Frontal cortex (tissue), 4 donors: ENCODE results near the gene RAPH1. TPM values are rescaled to one million over a fixed set of nuclear protein-coding genes. Genes with fewer than 3 reads are reported as not detected.

Source experiments
- DNase-seq, 2 donors: peaks; one replicate each; pipeline ENCODE4 v3.0.0; 2012; ENCODE audit warnings: low spot score in 2 of 2
- FAIRE-seq: peaks from 2 replicates; lab custom pipeline; 2012; peaks lifted over from hg19 to GRCh38; lab: Jason Lieb, UNC
- total RNA-seq: library from RNA; depleted of rRNA; stranded (reverse); fragments of >200 nt; gene quantifications from one replicate; pipeline ENCODE4 v1.2.3, GENCODE V29; 2014
- donor health status: control.
- donor health status: control.
- donor health status: control.

The RAPH1 gene, protein sequence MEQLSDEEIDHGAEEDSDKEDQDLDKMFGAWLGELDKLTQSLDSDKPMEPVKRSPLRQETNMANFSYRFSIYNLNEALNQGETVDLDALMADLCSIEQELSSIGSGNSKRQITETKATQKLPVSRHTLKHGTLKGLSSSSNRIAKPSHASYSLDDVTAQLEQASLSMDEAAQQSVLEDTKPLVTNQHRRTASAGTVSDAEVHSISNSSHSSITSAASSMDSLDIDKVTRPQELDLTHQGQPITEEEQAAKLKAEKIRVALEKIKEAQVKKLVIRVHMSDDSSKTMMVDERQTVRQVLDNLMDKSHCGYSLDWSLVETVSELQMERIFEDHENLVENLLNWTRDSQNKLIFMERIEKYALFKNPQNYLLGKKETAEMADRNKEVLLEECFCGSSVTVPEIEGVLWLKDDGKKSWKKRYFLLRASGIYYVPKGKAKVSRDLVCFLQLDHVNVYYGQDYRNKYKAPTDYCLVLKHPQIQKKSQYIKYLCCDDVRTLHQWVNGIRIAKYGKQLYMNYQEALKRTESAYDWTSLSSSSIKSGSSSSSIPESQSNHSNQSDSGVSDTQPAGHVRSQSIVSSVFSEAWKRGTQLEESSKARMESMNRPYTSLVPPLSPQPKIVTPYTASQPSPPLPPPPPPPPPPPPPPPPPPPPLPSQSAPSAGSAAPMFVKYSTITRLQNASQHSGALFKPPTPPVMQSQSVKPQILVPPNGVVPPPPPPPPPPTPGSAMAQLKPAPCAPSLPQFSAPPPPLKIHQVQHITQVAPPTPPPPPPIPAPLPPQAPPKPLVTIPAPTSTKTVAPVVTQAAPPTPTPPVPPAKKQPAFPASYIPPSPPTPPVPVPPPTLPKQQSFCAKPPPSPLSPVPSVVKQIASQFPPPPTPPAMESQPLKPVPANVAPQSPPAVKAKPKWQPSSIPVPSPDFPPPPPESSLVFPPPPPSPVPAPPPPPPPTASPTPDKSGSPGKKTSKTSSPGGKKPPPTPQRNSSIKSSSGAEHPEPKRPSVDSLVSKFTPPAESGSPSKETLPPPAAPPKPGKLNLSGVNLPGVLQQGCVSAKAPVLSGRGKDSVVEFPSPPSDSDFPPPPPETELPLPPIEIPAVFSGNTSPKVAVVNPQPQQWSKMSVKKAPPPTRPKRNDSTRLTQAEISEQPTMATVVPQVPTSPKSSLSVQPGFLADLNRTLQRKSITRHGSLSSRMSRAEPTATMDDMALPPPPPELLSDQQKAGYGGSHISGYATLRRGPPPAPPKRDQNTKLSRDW
- 35.9 TPM for total RNA-seq

DNA sequence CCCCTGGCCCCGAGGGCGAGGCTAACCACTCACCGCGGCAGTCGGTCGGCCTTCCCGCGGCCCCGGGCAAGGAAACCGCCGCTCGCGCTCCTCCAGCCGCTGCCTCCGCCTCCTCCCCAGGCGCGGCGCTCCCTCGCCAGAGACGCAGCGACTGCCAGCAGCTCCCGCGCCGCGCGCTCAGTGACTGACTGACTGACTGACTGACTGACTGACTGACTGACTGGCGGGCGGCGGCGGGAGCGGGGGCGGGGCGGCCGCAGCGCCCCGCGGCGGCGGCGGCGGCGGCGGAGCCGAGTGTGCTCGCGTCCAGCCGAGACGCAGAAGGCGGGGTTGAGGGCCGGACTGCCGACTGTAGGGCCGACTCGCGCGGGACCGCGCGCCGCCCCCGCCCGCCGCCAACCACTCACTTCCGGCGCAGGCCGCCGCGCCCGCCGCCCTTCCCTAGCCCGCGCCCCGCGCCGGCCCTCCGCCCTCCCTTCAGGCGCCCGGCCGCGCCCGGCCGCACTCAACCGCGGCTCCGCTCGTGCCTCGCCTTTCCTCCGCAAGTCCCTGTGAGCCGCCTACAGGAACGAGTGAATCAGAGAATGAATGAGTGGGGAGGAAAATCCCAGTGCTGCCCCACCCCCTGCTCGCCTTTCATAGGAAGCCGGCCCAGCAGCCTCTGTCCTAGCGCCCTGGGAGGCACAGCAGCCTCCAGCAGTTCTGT, at the start of gene RAPH1:
Gene RAPH1, minus strand, starts transcription at position 224 of the 706 bp plus-strand sequence. CDS start 39,948 bp downstream, outside the sequence.
- FAIRE-seq (no peak), DNase-seq (peak; percentile 87 to 88)

DNA sequence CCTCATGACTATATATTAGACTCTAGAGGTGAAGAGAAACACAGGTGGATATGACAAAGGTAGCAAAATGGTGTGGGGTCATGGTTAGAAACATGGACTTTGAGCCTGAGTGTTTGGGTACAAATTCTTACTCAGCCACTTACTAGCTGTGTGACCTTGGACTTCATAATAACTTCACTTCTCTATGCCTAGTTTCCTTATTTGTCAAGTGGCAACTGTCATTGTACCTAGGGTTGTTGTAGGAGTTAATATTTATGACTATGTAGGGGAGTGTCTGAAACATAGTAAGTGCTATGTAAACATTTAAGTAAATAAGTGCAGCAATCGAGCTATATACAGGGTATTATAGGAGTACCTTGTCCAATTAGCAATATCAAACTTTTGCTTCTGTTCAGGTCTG, 49.7 kb upstream of the RAPH1 start:
- no peak for DNase-seq

DNA sequence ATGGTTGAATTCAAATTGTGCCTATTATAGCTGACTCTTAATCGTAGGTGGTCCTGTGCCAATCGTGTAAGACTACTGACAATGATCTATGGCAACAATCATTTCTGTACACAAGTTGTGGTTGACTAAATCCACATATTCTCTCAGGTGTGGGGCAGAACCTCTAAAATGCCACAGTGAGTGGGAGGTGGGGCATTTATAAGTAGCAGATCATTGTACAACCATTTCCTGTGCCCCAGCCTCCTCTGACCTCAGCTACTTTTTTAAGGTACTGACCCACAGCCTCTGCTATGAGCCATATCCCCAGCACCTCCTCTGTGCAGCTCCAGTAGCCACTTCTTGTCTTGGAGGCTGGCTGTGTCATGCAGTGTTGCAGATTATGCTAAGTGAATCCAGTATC, 48.6 kb upstream of the RAPH1 start:
- no peak for FAIRE-seq
- DNase-seq = no peak

More for the DNA sequence above, 49.7 kb upstream of the RAPH1 start:
- FAIRE-seq = no peak

DNA sequence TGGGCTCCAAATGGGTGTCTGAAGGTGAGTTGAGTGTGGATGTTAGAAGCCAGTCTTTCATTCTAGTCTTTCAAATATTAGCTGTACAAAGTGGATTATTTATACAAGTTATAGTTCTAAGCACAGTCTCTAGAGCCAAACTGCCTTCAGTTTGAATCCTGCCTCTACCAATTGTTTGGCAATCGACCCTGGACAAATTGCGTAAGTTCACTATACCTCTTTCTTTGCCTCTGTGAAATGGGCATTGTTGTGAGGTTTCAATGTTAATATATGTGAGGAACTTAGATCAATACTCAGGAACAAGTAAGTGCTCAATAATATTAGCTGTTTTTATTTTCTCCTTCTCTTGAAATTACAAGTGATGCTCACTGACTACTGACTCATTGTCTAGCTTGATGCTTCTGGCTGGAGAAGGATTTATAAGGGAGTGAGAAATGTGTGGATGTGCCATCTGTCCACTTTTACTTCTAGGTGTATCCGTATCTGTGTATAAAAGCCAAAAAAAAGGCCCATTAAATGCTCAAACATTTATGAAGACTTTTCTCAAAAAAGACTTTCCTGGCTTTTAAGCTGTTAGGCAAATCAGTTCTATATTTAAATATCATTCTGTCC, 48.1 kb upstream of the RAPH1 start:
- FAIRE-seq (no peak), DNase-seq (no peak)

DNA sequence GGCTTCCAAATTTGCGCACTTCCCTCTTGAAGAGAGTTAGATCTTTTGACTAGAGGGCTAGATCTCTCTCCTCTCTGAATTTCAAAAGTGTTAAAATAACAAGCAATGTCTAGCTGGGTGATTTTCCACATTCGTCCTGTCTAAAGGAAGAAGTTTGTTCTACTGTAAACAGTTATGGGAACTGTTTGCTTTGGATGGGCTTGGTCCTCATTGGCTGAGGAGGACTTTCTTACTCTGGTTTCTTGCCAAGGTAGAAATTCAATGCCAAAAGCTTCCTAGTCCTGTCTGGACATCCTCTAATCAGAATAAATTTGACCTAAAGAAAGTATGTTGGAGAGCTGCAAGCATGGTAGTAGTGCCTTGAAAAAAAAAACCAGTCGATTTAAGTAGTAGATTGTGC, 47.4 kb upstream of the RAPH1 start:
- DNase-seq = no peak
- FAIRE-seq = no peak

DNA sequence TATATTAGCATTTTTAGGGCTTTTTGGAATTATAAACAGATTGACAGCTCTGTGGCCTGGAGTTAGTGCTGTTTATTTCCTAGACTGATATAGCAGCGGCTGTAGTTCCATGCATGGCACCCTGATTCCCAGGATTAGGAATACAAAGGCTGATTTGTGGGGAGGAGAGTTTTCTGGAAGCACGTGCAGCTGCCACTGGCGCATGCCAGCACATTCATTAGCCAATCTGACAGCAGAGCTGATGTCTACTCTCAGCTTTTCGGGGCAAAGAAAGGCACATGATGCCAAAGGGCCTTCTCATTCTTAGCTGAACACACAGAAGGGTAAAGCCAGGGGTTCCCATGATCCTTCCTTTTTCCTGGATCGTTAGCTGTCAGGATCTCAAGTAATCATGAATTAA, 45.7 kb upstream of the RAPH1 start:
- FAIRE-seq (no peak), DNase-seq (peak in 1 of 2 donors; percentile 3)

DNA sequence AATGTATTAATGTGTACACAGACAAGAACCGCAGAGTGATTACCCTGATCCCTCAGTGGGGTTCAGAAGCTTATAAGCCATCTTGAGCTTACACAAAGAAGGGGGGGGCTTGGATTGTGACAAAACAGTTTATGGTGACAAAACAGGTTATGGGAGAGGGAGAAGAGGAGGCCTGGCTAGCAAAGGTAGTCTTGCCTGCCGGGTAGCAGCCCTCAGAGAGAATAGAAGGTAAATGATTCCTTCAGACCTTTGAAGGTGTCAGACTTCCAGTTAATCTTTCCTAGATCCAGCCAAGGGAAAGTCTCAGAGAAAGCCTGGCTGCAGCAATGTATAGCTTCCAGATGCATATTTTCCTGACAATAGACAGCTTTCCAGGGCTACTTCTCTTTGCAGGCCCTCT, 44.6 kb upstream of the RAPH1 start:
- DNase-seq = no peak
- no peak for FAIRE-seq

DNA sequence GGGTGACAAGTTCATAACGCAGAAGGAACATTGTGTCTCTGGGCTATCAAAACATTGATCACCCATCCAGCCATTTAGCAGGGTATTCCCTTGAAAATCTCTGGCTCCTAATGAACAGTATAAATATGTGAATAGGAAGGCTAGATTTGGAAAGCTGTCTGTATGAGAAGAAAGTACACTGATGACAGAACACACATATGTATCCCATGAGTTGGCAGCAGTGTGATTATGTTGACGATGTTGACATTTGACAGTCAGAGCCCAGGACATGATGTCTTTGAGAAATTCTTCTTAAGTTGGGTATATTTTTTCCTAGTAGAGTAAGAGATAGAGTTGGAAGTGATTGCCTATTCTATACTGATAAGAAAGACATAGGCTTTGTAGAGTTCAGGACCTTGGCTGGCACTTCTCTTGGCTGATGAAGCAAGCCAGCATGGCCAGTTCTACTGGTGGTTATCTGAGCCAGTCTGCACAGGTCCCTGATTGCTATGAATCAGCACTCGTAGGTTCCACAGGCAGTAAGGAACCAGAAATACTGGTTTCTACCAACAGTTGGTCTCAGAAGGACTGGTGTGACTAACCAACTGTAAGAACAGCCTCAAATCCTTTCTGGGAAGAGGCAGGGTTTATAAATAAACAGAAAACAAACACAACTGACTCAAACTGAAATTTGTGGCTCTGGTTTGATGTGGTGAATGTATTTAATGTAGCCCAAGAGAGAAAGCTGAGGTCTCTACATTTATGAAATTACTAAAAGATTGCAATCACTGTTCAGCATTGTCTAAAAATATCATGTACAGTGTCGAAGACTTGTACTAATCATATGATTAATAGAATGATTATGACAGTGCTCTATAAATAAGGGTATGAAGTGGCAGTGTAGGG, 43.9 kb upstream of the RAPH1 start:
- FAIRE-seq (no peak), DNase-seq (no peak)

DNA sequence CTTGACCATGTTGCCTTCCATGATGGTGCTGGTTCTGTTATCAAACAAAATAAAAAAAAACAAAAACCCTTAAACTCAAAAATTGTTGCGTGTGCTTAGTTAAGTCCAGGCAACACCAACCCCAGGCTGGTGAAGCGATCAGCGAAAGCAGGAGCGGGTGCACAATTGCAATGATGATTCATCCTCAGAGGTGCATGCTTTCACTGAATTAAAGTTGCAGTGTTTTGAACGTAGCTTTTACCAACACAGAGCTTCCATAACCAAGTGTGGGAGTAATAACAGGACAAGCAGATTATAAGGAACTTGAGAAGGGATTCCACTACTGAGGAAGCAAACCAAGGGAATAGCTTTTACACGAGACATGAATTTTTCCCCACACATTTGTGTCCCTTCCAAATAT, 39.7 kb upstream of the RAPH1 start:
- DNase-seq = no peak
- no peak for FAIRE-seq

DNA sequence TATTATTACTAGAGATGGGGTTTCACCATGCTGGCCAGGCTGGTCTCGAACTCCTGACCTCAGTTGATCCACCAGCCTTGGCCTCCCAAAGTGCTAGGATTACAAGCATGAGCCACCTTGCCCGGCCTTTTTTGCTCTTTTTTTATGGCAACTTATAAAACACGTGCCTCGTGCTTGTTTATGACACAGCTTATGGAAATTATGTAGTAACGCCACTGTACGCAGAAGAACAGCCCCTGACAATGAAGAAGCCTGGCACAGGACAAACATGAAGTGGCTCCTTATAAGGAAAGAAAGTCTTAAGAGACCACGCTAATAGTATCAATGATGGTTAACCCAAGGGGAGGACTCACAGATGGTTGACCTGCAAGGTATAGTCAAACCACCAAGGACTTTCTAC, 37.2 kb upstream of the RAPH1 start:
- no peak for DNase-seq
- no peak for FAIRE-seq

DNA sequence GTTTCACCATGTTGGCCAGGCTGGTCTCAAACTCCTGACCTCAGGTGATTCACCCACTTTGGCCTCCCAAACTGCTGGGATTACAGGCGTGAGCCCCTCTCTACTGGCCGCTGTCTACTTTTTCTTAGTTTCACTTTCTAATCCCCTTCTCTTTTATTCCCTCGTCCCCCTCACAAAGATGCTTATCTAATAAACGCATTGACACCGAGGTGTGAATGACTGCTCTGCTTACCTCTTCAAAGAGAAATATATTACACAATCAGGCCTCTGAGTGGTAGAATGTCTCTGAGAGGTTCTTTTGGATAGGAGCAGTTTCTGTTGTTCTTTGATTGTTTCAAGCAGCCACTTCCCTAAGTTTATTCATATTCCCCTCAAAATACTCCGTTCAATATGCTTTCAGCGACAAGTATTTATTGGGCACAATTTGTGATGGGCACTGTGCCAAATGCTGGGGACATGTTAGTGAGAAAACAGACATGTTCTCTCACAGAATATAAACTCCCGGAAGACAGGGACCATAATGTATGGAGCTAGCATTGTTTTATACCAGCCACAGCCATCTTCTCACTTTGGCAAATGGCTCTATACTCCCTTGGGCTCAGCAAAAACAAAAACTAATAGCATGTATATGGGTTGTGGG, 34.7 kb upstream of the RAPH1 start:
- FAIRE-seq = no peak
- no peak for DNase-seq

DNA sequence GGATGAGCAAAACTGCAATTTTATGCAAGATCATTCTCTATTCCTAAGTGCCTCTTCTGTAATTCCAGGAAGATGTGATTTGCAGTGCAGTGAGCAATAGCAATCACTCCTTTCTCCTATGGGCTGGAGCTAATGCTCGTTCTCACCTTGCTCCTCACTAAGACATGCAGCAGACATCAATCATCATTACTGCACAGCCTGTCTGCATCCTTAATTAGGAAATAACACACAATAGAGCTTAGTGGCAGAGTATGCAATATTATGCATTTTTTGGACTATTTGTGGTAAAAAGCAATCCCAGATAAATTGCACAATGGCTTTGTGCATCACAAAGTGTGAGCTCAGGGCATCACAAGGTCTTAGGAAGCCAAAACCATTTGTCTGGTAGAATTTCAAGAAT, 32.6 kb upstream of the RAPH1 start:
- FAIRE-seq = no peak
- DNase-seq = no peak

DNA sequence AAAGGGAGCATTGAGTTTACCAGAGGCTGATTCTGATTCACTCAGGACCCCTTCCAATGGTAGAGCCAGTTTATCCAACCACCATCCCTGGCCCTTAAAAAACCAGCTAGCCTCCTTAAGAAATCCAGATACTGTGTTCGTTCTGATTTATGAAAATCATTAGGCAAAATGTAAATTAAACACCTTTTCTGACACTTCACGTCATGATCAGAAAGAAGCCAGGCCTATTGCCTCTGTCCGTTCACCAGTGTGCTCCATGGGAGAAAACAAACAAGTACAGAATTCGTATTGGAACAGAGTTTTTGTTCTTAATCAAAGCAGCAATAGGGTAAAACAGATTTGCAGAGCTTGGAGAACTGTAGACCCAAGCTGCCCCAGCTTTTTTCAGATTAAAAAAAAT, 31.1 kb upstream of the RAPH1 start:
- DNase-seq (no peak), FAIRE-seq (no peak)

DNA sequence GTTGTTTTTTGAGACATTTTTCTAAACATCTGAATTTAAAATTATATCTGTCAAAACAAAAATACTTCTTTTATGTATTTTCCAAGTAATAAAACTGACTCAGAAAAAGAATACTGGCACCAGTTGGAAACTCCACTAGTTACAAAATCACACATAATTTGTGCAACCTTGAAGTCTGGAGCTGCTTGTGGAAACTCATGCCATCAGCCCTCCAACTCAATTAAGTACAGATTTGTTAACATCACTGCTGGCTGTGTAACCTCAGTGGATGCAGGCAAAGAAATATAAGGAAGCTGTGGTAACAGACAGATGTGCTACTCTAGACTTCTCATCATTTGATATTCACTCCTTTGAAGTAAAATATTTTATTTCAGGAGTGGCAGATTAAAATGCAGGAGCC, 30.0 kb upstream of the RAPH1 start:
- FAIRE-seq = no peak

DNA sequence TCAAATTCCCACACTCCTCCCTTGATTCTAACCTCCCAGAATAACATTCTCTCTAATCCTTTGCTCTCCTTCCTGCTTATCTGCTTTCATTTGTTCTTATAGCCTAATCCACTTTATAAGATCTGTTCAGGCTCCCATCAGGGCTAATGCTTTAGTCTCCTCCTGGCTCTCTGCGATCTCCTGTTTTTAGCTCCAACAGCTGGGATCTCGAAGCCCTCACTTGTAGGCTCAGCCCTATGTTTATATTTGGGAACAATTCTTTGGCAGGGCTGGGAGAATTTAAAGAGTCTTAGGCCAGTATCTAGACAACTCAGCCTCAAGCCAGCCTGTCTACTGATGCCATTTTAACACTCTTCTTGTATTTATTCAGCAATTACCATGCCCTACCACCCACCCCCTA, 27.2 kb upstream of the RAPH1 start:
- no peak for DNase-seq
- FAIRE-seq = no peak

More for the DNA sequence above, 30.0 kb upstream of the RAPH1 start:
- no peak for DNase-seq

DNA sequence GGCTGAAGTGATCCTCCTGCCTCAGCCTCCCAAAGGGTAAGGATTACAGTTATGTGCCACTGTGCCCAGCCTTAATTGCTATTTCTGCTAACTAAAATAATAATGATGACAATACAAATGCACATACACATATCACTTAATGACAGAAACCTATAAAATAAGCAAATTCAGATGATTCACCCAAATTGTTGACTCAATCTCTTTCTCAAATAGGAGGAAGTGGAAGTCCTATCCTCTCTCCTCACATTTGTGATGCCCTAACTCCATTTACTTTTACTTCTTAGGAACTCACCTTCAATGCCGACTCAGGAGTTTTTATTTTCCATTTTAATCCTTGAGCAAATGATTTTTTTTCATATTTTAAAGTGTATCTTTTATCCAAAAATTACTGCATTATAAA, 24.5 kb upstream of the RAPH1 start:
- no peak for FAIRE-seq
- DNase-seq = no peak

DNA sequence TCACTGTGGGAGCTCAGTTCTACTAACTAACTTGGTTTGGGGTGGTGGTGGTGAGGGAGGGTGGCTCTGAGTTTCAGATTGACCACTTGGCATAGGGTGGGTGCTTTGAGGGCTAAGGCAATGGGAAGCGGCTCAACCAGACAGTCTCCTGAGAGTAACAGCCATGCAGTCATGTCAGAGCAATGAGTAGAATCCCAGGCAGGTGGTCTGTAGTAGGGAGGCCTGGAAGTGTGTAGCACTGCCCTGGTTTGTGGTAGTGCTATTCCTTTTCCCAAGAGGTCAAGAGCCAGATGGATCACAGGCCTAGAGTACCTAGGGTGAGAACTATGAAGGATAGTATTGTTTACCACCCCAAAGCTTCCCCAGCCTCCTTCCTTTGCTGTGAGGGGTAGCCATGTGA, 18.7 kb upstream of the RAPH1 start:
- no peak for FAIRE-seq
- no peak for DNase-seq

DNA sequence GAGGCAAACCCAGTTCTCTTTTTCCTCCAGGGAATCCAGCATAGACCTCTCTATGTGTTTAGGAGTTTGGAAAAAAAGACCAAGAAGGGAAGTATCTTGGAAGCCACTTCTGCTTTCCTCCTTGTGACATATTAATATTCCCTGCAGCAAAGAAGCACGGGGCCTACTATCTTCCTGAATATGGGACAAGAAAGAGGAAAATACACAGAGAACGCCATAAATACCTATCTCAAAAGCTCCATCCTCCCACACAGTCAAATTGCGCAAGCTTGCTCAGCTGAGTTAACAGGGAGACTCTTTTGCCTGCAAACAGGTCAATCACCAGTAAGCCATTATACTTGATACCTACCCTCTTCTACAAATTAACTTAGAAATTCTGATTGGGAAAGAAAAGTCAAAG, 16.7 kb upstream of the RAPH1 start:
- FAIRE-seq (no peak), DNase-seq (no peak)
